ENCODE data around the gene NKRF. TPM values are rescaled to one million over a fixed set of nuclear protein-coding genes. Genes with fewer than 3 reads are reported as not detected.
"Not testable (repeated sequence)": the region's sequence is repeated elsewhere in the genome, so short reads cannot be mapped to it uniquely, and the experiment has no call there.

The NKRF gene
- polyA plus RNA-seq, 1 of the 3 experiments (the other 2 are of a cell fraction), result 3.2 TPM

GRCh38 chrX:119637421-119637820 is 31.2 kb upstream of the NKRF start:
- H3K4me1 ChIP-seq (ENCODE audit: control insufficient read depth in 1 of 2, insufficient read depth in 2 of 2, low read depth in 1 of 2, low read length in 1 of 2); H2AFZ ChIP-seq (ENCODE audit: low read depth); H3K27me3 ChIP-seq (ENCODE audit: insufficient read depth); H3K9me2 ChIP-seq; H3K27ac ChIP-seq (ENCODE audit: low read depth in 2 of 2, low read length in 1 of 2); H3K9me3 ChIP-seq; H3K79me2 ChIP-seq (ENCODE audit: insufficient read depth); H3K4me2 ChIP-seq; H3K4me3 ChIP-seq (ENCODE audit: low read depth in 2 of 2, low read length in 1 of 2); H4K20me1 ChIP-seq (ENCODE audit: insufficient read depth); POLR2A ChIA-PET; H3K9ac ChIP-seq; H3K36me3 ChIP-seq (replicated peaks in 1 of 2; ENCODE audit: control insufficient read depth in 1 of 2, insufficient read depth in 2 of 2, low read length in 1 of 2); DNase-seq; H3F3A ChIP-seq (replicated peaks; ENCODE audit: insufficient read depth): not testable (repeated sequence)
- CTCF ChIA-PET, result interaction anchor here (0.9 to 1.1 kb wide), 2 partner anchors 8 to 91 kb away, joined by 3 read pairs; no protein-coding TSS in a partner anchor
- WGBS (ENCODE audit: low lambda C conversion rate), result 22% methylated on average over 1 of the region's 1 CpG

GRCh38 chrX:119636419-119636818 is 30.2 kb upstream of the NKRF start:
- H3F3A ChIP-seq (replicated peaks; ENCODE audit: insufficient read depth), result no peaks in the 10 kb centered on the region
- H3K9me2 ChIP-seq, result no peaks in the 10 kb centered on the region
- DNase-seq, result no peak
- WGBS (ENCODE audit: low lambda C conversion rate), result 58% methylated on average over 8 of the region's 8 CpGs
- no peak for TF ChIP-seq SMC3 (IDR thresholded peaks at IDR 0.05; ENCODE audit: low read depth, low read length)
- TF ChIP-seq RCOR1 (IDR thresholded peaks at IDR 0.05; ENCODE audit: low read length), result no peak
- no peak for TF ChIP-seq SIN3A (IDR thresholded peaks at IDR 0.05; ENCODE audit: borderline replicate concordance, low read depth, low read length)
- no peak for TF ChIP-seq TEAD4 (IDR thresholded peaks at IDR 0.05; ENCODE audit: borderline replicate concordance, insufficient read depth)
- no peak for TF ChIP-seq RAD21 (IDR thresholded peaks at IDR 0.05; ENCODE audit: low read length)
- TF ChIP-seq TCF12 (IDR thresholded peaks at IDR 0.05), result no peak
- TF ChIP-seq JUND (IDR thresholded peaks at IDR 0.05), result no peak
- no peak for TF ChIP-seq FOXJ3 (CRISPR knock-in tag; IDR thresholded peaks at IDR 0.05)
- no peak overlapping the region for H2AFZ ChIP-seq (ENCODE audit: low read depth)
- H3K4me3 ChIP-seq (ENCODE audit: low read depth in 2 of 2, low read length in 1 of 2), result no peak overlapping the region
- no peaks in the 10 kb centered on the region; the same call in 1 of the 2 replicates for H3K27me3 ChIP-seq (ENCODE audit: insufficient read depth)
- no peak overlapping the region for H3K9ac ChIP-seq
- no peak overlapping the region for H3K4me2 ChIP-seq
- no peaks in the 10 kb centered on the region for H3K4me1 ChIP-seq (ENCODE audit: control insufficient read depth in 1 of 2, insufficient read depth in 2 of 2, low read depth in 1 of 2, low read length in 1 of 2)
- peaks cover 0 to 8% of the 10 kb centered on the region in 2 experiments for H3K36me3 ChIP-seq (replicated peaks in 1 of 2; ENCODE audit: control insufficient read depth in 1 of 2, insufficient read depth in 2 of 2, low read length in 1 of 2)
- no peak overlapping the region for H3K27ac ChIP-seq (ENCODE audit: low read depth in 2 of 2, low read length in 1 of 2)
- ChIA-PET CTCF (no interaction called here), POLR2A (no interaction called here)
- no peaks in the 10 kb centered on the region for H3K79me2 ChIP-seq (ENCODE audit: insufficient read depth)
- no peaks in the 10 kb centered on the region for H4K20me1 ChIP-seq (ENCODE audit: insufficient read depth)
- H3K9me3 ChIP-seq, result no peaks in the 10 kb centered on the region

DNA sequence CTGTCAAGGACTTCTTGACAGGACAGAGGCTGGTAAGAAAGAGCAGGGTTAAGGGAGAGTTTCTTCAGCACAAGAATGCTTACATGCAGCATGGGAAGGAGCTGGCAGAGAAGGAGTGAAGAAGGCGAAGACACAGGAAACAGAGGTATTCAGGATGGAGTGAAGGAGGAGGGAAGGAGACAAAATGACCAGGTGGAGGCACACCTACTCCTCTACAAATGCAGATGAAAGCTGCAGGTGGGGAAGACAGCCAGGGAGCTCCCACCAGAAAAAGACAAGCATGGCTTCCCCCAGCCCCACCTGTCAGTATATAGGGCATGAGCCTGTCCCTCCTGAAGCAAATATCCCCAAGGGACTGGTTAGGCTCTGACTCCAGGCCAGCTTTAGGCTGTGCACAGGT is 29.6 kb upstream of the NKRF start:
- Histone ChIP-seq H3K27me3 (ENCODE audit: insufficient read depth) (no peaks in the 10 kb centered on the region; the same call in 1 of the 2 replicates), H3K9ac (no peak overlapping the region), H3K9me2 (no peaks in the 10 kb centered on the region), H3K4me3 (ENCODE audit: low read depth in 2 of 2, low read length in 1 of 2) (no peak overlapping the region), H3K36me3 (replicated peaks in 1 of 2; ENCODE audit: control insufficient read depth in 1 of 2, insufficient read depth in 2 of 2, low read length in 1 of 2) (peaks cover 0 to 8% of the 10 kb centered on the region in 2 experiments), H3K4me1 (ENCODE audit: control insufficient read depth in 1 of 2, insufficient read depth in 2 of 2, low read depth in 1 of 2, low read length in 1 of 2) (no peaks in the 10 kb centered on the region), H3K27ac (ENCODE audit: low read depth in 2 of 2, low read length in 1 of 2) (no peak overlapping the region), H3K79me2 (ENCODE audit: insufficient read depth) (no peaks in the 10 kb centered on the region), H3K4me2 (no peak overlapping the region), H4K20me1 (ENCODE audit: insufficient read depth) (no peaks in the 10 kb centered on the region), H3K9me3 (no peaks in the 10 kb centered on the region), H2AFZ (ENCODE audit: low read depth) (no peak overlapping the region), H3F3A (replicated peaks; ENCODE audit: insufficient read depth) (no peaks in the 10 kb centered on the region)
- no peak for DNase-seq
- ChIA-PET POLR2A (no interaction called here), CTCF (no interaction called here)
- TF ChIP-seq FOXJ3 (CRISPR knock-in tag; IDR thresholded peaks at IDR 0.05), result no peak
- TF ChIP-seq EZH2phosphoT487 (IDR thresholded peaks at IDR 0.05; ENCODE audit: borderline replicate concordance, low read depth), result no peak
- TF ChIP-seq, protein P1, sequence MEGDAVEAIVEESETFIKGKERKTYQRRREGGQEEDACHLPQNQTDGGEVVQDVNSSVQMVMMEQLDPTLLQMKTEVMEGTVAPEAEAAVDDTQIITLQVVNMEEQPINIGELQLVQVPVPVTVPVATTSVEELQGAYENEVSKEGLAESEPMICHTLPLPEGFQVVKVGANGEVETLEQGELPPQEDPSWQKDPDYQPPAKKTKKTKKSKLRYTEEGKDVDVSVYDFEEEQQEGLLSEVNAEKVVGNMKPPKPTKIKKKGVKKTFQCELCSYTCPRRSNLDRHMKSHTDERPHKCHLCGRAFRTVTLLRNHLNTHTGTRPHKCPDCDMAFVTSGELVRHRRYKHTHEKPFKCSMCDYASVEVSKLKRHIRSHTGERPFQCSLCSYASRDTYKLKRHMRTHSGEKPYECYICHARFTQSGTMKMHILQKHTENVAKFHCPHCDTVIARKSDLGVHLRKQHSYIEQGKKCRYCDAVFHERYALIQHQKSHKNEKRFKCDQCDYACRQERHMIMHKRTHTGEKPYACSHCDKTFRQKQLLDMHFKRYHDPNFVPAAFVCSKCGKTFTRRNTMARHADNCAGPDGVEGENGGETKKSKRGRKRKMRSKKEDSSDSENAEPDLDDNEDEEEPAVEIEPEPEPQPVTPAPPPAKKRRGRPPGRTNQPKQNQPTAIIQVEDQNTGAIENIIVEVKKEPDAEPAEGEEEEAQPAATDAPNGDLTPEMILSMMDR (IDR thresholded peaks at IDR 0.05), result no peak
- TF ChIP-seq NRF1 (IDR thresholded peaks at IDR 0.05; ENCODE audit: low read depth, low read length), result no peak
- WGBS (ENCODE audit: low lambda C conversion rate), result 57% methylated on average over 1 of the region's 1 CpG

Data from SK-N-SH (cell line).